HG03432 (cell line): ENCODE measurements around the gene CD151.

Source experiments
- ATAC-seq: cut with Tn5 transposase; IDR thresholded peaks from one replicate; pipeline ENCODE4 v1.9.1; 2021; ENCODE audit warnings: mild to moderate bottlenecking, moderate library complexity; ENCODE audit not compliant: unreplicated experiment

Gene CD151

DNA sequence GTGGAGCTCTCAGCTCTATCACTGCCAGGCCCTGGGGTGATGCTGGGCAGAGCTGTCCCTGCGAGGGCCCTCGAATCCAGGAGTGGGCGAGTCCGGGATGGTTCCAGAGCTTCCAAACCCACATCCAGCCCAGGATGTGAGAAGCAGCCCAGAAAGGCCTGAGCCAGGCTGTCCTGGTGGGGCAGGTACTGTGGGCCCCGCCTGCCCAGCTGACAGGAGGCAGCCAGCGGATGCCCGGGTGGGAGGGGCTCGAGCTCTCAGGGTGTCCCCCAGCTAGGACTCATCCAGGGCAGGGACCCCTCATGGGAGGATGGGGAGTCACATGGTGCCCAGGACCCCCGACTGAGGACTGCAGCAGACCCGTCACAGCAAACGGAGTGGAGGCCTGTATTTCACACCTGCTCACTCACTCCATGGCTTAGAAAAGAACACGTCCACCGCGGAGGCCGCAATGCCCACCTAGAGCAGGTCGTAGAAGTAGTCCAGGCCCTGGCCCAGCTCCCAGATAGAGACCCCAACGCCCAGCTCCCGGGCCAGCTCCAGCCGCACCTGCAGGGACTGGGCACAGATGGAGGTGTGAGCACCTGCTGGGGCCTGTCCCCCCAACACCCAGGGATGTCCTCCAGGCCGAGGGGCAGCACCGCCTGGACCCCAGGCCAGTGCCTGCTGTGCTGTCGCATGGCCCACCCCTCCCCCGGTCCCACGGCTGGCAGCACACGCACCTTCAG lies 36.8 kb downstream of the CD151 start:
- no peak for ATAC-seq

DNA sequence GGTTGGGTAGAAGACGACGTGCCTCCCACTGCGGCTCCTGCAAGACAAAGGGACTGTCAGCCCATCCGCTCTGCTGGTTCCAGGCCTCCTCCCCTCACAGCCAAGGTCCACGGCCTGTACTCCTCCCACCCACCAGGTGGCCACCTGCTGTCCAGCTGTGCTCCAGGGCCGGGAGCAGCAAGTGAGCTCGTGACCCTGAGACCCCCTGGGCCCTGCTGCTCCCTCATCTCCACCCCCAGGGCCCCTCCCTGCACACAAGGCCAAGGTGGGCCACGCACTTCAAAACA lies 37.3 kb downstream of the CD151 start:
- ATAC-seq, result no peak

DNA sequence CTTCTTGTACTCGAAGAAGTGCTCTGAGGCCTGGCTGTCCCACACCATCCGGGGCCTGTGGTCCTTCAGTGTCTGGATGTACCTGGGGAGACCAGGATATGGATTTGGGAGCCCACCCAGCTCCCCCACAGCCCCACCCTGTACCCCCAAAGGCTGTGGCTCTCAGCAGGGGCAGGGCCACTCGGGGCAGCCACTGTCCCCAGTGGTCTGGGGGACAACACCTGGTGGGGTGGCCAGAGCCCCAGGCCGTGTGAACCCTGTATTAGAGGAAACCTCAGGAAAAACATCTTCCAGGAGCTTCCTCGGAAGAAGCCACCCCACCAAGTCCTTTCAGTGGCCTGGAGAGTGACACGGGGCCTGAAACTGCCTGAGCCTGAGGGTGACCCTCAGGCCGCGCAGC lies 37.7 kb downstream of the CD151 start:
- ATAC-seq, result no peak

DNA sequence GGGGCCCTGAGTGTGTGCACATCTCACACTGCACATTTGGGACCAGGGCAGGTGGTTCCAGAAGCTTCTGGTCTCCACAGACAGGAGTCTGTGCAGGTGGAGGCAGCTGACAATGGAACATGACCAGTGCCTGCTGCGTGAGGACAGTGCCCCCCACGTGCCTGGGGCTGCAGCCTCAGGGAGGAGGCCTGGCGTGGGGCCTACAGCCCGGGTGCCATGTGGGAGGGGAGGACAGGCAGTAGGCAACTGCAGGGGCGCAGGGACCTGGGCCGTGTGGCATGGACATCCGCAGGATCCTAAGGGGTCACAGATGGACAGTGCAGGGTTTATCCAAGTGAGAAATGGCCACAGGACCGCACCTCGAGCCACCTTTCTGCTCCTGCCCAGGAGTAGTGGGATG lies 38.7 kb downstream of the CD151 start:
- ATAC-seq, result no peak

- no peak for ATAC-seq
Measured at GRCh38 chr11:872799-873198, 40.0 kb downstream of the CD151 start.

GRCh38 chr11:873706-874105 lies 41.0 kb downstream of the CD151 start:
- no peak for ATAC-seq

- no peak for ATAC-seq
Measured at GRCh38 chr11:875203-875602, 42.5 kb downstream of the CD151 start.

DNA sequence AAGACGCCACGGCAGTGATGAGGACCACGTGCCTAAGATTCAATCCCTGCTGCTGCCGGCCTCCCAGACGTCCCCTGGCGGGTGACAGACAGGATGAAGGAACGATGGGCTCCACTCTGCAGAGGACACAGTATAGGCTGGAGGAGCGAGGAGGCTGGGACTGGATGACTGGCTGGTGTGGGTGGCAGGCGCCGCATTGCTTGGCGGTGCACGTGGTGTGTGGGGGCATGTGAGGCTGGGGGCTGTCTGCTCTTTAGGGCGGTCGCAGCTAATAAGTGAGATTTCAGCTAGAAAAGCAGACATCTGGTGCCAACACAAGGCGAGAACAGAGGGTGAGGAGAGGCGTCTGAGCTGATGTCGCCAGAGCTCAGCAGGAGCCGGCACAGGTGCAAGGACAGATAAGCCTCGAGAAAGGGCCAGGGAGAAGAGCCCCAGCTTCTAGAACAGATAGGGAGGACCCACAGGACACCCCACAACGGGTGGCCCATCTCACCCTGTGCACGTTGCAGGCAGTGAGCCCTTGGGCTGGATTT lies 43.1 kb downstream of the CD151 start:
- no peak for ATAC-seq

DNA sequence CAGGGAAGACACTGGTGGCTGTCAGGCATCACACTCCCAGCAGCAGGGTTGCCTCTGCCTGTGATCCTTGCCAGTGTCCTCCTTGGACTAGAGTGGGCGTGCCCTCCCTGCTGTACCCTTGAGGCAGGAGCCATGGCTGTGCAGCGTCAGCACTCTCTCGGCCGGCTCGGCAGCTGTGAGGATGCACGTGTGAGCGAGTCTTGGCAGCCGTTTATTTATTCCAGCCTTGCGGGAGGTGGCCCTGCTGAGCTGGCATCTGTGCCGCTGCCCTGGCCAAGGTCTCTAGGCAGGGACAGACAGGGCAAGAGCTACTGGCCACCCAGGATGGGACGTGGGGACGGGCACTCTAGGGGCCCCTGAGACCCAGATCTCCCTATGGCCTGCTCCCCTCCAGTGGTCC lies 43.8 kb downstream of the CD151 start:
- no peak for ATAC-seq

- ATAC-seq, result no peak
Measured at GRCh38 chr11:877565-877964, 44.8 kb downstream of the CD151 start.

- ATAC-seq, result no peak
Measured at GRCh38 chr11:880447-880846, 47.7 kb downstream of the CD151 start.

DNA sequence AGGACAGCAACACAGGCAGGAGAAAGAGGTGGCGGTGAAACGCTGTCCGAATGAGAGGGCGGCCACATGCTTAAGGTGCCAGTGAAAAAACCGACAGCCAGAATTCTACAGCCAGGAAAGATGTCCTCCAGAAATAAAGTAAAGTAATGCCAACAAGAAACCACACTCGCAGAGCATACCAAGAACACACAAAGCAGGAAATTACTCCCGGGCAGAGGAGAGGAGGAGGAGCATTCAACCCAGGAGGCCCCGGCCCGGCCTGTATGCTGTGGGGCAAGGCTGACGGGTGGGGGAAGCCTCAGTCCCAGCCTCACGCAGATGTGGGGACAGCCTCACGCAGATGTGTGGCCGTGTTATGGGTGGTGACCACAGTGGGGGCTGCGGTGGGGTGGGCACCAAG lies 49.8 kb downstream of the CD151 start:
- no peak for ATAC-seq

GRCh38 chr11:883527-883926 lies 50.8 kb downstream of the CD151 start:
- no peak for ATAC-seq

DNA sequence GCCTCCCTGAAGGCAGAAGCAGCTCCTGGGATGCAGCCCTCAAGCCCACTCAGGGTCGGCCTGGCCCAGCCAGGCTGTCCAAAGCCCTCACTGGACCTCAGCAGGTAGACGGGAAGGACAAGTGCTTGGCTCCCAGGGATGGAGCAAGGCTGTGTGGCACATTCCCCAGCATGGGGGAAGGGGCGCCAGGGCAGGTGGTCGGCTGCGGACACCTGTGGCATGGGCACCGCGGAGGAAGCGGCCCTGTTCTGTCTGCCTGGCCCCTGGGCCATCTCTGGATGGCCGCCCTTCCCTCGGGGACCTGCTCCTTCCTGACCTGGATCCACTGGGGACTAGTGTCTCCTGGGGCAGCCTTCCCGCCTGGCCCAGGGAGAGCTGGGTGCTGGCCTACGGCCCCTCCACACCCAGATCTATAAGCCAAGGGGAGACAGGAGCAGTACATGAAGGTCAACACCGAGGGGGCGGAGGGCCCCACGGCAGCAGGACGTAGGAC lies 51.9 kb downstream of the CD151 start:
- ATAC-seq, result no peak

DNA sequence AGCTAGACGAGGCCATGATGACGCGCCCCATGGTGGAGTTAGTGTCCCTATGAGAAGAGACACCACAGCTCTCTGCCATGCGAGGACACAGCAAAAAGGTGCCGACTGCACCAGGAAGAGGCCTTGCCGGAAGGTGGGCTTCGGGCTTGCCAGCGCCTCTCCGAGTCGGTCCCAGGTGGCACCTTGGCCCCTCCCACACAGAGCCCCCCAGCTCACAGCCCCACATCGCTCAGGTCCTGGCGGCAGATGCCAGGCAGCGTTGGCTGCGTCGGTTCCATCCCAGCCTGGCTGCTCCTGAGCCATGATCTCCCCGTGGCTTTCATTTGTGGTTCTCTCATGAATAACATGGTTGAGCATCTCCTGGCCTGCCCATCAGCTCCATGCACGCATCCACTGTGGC lies 53.8 kb downstream of the CD151 start:
- no peak for ATAC-seq

DNA sequence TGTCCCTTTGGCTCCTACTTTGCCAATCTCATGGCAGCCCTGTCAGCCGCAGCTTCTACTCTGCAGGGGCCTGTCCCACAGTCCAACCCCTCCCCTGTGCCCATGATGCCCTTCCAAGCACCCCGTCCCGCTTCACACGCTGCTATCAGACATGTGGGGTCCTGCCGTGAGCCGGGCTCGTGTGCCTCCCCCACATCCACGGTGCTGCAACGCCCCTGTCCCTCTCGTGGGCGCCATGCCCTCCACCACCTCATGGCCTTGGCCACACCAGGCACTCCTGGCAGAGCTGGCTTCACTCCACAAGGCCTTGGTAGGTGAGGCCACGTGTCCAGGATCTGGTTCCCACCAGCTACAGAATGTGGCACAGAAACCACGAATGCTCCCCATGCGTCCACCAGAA lies 54.8 kb downstream of the CD151 start:
- ATAC-seq, result no peak
